Endothelial cell of hepatic sinusoid (primary cell): ENCODE data around the gene TMEM42.

ENCODE experiments used
- in situ Hi-C: cut with HindIII; loops from 2 replicates; pipeline ENCODE4 v1.10.0; 2017; ENCODE audit warnings: low sequenced_read_pairs

The TMEM42 gene

DNA sequence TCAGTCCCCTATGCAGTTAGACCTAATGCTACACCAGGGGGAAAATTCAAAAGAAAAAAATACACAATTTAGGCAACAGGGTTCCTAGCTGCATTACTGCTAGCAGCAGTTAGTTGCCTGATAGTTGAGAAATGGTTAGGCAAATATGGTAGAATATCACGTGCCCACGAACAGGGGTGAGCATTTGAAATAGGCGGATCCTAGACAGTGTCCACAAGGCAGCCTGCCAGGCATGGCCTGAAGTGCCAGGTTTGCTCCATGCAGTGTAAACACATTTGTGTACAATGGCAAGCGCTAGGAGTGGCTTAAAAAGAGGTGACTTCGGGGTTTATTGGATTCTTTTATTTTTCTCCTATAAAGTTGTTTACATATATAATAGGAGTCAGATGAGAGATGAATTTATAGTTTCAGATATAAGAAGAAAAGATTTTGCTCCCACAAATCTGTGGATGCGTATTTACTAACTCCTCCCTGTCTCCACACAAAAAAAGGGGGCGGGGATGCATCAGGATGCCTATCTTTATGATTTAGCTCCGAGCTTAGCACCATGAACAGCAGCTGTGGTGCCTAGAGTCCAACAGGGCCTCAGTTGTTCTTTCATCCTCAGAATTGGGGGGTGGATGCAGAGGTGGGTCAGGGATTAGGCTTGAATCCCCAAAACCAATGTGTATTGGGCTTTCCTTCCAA is 8.8 kb downstream of the TMEM42 start:
- in situ Hi-C loops, result loop anchor here (5.0 kb wide), 1 partner anchor 42 kb away; no protein-coding TSS in a partner anchor

DNA sequence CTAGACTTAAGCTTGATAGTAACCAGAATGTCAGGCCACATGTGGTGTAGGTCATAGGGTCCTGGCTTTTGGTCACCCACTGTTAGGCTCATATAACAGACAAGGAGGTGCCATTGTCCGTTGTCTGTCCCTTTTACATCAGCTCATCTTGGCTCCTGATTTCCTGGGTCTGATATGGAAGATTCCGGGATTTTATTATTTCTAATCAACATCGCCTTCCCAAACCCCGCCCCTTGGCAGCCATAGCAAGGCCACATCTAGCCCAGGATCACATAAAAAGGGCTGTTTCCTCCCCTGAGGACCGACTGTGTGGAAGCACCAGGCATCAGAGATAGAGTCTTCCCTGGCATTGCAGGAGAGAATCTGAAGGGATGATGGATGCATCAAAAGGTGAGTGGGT is 12.6 kb downstream of the TMEM42 start, which contains the start of gene TGM4:
TGM4 (plus strand) TSS at position 301 of the 400 bp plus-strand sequence; CDS start at position 372, 71 bp downstream.
- in situ Hi-C loops, result loop anchor here (5.0 kb wide), 1 partner anchor 38 kb away; no protein-coding TSS in a partner anchor

DNA sequence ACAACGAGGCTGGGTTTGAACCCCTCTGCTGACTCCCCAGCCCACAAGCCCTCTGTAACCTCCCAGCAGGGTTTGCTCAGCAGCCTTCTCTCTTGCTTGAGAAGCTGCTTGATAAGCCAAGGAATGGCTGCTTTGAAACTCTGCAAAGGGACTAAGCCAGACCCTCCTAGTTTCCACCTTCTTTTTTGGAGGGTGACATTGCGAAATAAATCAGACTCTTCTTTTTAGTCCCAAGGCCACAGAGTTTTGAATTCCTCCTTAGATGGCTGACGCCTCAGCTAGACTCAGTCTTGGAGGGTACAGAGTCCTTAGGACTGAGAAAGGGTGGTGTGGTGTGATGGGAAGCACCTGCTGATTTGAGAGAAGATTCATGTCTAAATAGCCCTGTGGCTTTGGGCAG is 13.9 kb downstream of the TMEM42 start:
- in situ Hi-C loops, result no loop called here

DNA sequence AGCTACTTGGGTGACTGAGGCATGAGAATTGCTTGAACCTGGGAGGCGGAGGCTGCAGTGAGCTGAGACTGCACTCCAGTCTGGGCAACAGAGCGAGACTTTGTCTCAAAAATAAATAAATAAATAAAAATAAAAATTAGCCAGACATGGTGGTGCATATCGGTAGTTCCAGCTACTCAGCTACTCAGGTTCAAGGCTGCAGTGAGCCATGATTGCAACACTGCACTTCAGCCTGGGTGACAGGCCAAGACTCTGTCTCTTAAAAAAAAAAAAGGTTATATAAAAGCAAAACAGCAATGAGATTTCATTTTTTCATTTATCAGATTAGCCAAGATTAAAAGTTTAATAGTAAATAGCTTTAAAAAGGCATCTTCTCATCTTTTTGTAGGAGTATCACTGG is 15.6 kb downstream of the TMEM42 start:
- in situ Hi-C loops, result no loop called here

DNA sequence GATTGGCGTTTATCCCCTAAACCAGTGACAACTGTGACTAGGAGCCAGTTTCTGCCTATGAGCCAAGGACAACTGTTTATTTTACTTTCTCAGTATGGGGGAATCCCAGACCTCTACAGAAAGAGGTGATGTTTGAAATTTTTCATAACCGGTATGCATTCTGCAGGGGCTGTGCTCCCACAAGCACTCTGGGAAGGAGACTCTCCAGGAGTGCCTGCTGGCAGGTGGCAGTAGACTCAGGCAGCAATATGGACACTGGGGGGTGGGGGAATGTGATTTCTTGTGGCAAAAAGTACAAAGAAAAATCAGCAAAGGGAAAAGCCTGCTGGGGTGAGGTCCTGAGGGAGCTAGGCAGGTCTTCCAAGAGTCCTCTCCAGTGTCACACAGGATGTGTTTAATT is 18.6 kb downstream of the TMEM42 start:
- in situ Hi-C loops, result loop anchor here (5.0 kb wide), 2 partner anchors 62 to 83 kb away; no protein-coding TSS in a partner anchor

DNA sequence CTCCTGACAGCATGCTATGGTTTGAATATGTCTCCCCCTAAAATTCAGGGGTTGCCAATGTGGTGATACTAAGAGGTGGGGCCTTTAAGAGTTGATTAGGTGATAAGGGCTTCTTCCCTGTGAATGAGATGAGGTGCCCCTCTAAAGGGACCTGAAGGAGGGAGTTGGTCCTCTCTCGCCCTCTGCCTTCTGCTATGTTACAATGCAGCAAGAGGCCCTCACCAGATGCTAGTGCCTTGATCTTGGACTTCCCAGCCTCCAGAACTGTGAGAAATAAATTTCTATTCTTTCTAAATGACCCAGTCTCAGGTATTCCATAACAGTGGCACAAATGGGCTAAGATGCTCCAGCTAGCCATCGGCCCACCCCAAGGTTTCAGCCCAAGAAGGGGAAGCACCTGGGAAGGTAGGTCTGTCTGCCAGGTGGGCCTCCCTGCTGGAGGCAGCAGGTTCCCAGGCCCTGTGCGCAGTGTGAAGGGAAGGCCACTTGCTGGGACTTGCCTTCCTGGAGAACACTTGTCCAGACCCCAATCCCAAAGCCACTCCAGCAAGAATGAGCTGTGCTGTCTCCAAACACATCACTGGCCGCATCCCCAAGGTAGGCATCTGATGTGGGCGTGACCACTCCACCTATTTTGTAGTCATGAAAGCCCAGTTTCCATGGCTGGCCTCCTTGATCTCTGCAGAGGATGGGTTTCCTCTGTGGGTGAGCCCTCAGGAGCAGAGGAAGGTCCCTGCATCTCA is 21.7 kb downstream of the TMEM42 start:
- in situ Hi-C loops, result loop anchor here (5.0 kb wide), 2 partner anchors 59 to 86 kb away; no protein-coding TSS in a partner anchor

DNA sequence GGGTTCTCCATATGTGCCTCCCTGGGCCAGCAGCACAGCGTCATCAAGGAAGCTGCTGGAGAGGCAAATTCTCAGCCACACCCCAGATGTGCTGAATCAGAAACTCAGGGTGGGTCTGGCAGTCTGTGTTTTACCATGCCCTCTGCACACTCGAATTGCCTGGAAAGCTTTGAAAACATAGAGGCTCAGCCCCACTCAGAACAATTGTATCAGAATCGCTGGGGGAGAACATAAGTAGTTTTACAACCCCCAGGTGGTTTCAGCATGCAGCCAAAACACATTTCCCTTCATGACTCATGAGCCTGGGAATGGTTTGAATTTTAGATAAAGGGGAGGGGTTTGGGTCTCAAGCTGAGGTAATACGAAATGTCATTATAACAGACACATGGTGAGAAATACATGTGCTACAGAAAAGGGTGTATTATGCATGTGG is 22.3 kb downstream of the TMEM42 start:
- in situ Hi-C loops, result loop anchor here (5.0 kb wide), 2 partner anchors 58 to 87 kb away; no protein-coding TSS in a partner anchor

DNA sequence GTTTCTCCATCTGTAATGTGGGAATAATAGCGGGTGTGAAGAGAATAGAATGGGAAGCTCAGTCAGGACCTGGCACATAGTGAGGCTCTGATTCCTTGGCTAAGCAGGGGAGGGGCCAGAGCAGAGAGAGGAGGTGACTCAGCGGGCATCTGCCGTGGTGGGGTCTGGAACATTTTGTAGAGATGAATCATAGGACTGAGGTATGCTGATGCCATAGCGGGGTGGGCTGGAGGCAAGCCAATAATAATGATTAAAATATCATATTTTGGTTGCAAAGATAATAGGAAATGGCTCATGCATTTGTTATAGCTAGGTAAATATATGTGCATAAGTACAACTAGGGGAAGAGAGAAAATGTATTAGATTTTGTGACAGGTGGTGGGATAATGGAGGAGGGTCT is 23.9 kb downstream of the TMEM42 start:
- in situ Hi-C loops, result no loop called here

DNA sequence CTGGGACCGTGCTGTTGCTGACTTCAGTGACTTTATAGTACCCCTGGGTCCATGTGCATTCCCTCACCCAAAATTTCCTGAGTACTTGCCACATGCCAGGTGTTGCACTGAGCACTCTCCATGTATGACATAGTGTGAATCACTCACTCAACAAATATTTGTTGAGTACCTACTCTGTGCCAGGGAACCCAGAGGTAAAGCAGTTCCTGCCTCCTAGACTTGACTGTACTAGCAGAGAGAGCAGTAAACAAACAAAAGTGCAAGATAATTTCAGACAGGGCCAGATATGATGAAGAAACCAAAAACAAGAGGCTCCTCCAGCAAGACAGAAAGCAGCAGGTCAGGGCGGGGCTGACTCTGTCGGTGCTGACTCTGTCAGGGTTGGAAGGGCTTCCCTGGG is 24.8 kb downstream of the TMEM42 start:
- in situ Hi-C loops, result no loop called here

DNA sequence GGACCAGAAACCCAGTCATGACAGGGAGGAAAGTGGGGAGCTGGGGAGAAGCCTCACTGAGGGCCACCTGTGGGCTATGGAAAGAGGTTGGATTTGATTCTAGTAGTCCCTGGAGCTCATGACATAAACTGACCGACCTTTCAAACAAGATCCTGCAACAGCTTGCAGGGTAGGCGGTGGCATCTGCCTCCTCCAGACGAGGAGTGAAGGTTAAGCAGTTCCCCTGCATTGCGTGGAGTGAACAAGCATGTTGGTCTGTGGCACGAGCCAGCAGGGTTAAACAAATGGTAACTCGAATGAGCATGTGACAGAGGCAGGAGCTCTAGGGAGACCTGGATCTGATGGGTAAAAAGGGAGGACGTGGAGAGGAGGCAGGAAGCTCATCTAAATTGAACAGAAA is 25.4 kb downstream of the TMEM42 start:
- in situ Hi-C loops, result no loop called here

DNA sequence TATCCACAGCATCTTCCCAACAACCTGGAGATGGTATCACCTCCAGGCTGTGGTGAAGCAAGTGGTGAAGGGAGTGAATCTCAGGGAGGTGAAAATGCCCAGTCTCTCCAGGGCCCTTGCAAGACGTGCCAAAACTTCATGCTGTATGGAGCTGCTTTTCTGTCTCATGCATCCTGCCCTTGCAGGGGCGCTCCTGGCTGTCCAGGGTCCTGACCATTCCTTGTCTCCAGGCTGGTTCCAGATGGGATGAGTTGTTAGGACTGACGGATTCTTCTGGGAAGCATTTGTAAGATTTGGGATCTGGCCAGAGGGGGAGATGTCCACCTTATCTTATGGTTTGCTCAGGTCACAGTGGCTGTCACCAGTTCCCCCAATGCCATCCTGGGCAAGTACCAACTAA is 28.5 kb downstream of the TMEM42 start:
- in situ Hi-C loops, result no loop called here

DNA sequence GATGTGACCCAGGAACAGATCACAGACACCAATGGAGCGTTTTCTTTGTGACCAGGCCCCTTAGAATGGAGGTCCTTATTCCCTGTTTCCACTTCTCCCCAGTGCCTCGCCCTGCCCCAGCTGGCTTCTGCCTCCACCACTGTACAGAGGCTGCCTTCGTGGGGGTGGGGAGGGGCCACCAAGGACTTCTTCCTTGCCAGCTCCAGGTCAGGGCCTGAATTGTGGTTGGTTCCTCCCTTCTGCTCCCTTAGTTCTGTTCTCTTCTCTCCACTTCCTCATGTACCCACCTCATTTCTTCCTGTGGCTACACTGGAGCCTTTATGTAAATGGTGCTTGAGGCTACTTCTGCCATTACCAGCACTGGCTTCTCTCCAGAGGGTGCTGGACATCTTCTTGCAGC is 29.1 kb downstream of the TMEM42 start:
- in situ Hi-C loops, result no loop called here

DNA sequence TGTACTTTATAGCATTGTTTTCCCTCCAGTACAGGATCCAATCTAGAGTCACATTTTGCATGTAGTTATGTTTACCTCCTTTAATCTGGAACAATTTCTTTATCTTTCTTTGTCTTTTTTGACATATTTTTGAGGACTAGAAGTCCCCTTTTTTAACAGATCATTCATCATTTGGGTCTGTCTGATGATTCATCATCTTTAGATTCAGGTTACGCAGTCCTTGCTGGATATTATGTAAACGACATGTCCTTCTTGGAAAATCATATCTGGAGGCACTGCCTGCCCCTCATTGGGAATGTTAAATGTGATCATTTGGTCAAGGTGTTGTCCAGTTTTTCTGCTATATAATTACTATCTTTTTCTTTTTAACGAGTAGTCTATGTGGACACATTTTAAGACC is 31.0 kb downstream of the TMEM42 start:
- in situ Hi-C loops, result no loop called here

DNA sequence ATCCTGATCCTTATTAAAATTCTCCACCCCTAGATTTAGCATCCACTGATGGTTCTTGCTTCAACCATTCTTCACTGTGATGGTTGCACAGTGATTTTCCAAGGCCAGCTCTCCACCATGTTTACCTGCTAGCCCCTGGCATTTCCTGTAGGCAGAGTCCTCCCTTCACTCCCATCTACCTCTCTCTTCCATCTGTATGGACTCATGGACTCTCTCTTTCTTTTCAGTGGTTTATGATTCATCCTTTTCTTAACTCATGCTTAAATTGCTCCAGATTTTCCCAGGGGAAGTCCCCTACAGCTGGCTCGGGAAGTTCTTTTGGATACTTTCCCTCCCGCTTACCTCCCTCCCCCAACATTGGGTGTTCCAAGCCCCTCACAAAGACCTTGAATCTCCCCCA is 31.4 kb downstream of the TMEM42 start:
- in situ Hi-C loops, result no loop called here

DNA sequence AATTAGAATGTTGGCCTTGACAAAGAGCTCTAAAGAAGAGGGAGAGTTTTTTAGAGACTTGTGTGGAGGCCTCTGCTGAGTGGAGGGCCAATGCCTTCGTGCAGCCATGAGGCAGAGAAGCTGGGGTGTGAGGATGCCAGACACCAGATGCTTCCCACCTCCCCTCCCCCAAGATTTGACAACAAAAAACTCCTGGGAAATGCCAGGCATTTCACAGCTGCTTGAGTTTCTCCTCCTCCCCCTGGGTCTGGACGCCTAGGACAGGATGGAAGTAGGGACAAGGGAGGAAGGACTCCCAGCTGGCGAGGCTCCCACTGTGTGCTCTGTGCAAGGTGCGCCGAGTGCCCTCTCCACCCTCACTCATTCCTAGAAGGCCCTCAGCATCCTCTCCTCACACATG is 32.8 kb downstream of the TMEM42 start:
- in situ Hi-C loops, result no loop called here

DNA sequence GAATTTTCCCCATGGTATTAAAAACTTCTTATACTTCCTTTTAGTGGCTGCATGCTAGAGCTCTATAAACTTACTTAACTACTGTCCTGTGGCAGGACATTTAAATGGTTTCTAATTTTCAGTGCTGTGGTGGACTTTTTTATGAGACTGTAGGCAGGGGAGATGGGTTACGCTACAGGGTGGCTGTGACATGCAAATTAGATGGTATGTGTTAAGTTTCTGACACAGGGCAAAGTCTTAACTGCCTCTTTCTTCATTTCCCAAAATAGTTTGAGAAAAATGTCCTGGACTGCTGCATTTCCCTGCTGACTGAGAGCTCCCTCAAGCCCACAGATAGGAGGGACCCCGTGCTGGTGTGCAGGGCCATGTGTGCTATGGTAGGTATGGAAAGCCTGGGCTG is 34.7 kb downstream of the TMEM42 start:
- in situ Hi-C loops, result no loop called here

DNA sequence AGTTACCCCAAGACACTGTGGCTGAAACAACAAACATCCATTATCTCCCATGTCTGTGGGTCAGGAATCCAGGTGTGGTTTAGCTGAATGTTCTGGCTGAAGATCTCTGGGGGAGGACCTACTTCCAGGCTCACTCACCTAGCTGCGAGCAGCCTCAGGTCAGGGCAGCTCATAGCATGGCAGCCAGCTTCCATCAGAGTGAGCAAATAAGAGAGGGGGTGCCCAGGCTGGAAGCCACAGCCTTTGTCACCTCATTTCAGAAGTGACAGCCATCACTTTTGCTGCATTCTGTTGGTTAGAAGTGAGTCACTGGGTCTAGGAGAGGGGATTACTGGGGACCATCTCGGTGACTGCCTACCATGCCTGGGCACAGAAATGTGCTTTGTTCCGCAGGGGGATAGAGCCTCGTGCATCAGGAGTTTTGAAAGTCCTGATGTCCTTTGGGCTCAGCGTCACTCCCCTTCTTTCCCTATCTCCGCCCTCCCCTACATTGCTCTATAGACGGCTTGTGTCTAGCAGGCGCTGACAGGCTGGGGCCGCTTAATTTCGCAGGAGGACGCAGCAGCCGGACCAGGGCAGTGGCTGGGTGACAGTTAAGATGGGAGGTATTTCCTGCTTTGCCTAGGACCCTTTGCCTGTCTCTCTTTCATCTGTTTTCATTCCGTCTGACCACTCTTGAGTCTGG is 38.1 kb downstream of the TMEM42 start:
- in situ Hi-C loops, result loop anchor here (25.0 kb wide), 1 partner anchor 363 kb away; no protein-coding TSS in a partner anchor

DNA sequence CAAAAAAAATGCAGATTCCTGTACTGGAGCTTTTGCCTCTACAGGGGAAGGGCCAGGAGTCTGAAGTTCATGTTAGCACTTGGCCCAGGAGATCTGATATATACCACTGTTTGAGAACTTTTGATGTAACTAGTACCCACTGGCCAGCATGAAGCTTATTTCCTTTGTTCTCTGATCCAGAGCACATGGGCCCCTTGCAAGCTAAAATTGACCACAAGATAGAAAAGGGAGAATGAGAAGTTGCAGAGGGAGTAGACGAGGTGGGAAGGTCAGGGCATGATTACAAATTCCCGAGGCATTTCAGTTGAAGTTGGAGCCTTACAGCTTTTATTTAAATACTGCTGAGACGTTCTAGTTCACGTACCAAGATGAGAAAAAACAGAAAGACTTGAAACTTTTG is 40.9 kb downstream of the TMEM42 start:
- in situ Hi-C loops, result loop anchor here (25.0 kb wide), 1 partner anchor 365 kb away; no protein-coding TSS in a partner anchor

DNA sequence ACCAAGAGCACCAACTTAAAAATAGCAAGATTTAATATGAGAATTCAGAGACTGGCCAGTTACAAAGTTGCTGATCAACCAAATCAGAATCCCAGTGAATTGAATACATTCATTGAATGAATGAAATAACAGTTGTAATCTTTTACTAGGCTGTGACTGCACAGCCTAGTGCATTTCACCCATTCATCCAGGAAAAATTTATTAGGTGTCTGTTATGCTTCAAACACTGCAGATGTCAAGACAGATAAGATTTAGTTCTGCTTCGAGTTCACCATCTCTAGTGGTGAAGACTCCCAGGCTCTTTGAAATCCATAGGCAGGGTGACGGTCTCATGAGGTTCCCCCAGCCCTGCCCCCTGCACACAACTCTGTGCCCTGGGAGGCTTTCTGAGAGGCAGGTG is 41.6 kb downstream of the TMEM42 start:
- in situ Hi-C loops, result loop anchor here (25.0 kb wide), 1 partner anchor 366 kb away; no protein-coding TSS in a partner anchor

DNA sequence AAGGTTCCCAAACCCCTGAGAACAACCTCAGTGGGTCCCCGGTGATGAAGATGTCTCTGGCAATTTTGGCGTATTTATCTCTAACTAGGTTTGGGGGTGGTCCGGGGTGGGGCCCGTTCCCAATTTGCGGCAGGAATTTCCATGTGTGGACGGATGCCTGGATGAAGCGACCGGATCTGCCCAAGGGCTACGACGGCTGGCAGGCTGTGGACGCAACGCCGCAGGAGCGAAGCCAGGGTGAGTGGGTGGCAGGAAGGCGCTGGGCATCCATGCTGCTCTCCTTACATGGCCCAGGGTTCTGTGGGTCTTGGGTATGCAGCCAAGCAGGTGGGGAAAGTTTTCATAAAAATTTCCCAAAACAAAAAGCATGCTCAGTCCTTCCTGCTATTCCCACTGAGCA is 42.0 kb downstream of the TMEM42 start:
- in situ Hi-C loops, result loop anchor here (25.0 kb wide), 1 partner anchor 366 kb away; no protein-coding TSS in a partner anchor
